ENCODE data around the gene KERA. TPM values are rescaled to one million over a fixed set of nuclear protein-coding genes. Genes with fewer than 3 reads are reported as not detected.

KERA gene
- polyA plus RNA-seq, 3 donors = not detected

DNA sequence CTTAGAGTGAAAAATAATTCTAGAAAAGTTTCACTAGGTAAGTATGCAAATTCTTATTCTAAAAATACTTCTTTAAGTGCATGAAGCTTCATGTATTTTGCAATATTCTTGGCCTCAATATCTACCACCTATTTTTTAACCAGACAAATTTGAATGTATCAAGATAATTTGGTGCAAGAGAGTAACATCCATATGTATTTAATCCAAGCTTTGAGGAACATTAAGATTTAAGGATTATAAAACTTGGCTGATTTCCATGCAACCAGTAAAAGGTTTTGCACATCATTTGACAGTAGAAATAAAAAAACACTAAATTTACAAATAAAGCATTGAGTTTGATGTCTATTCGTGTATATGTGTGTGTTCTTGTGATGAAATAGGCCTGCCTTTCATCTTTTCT lies 45.8 kb upstream of the KERA start:
- H3K27ac Mint-ChIP-seq = no peak overlapping the region
- Histone ChIP-seq H3K27ac (ENCODE audit: low read depth in 1 of 2, low read length in 2 of 2) (no peak overlapping the region), H4K20me1 (ENCODE audit: insufficient read depth, low read length) (no peaks in the 10 kb centered on the region), H3K79me2 (ENCODE audit: insufficient read depth, low read length) (no peaks in the 10 kb centered on the region), H3K27me3 (ENCODE audit: control insufficient read depth in 2 of 2, insufficient read depth in 2 of 2, low read length in 2 of 2) (no peaks in the 10 kb centered on the region), H3K36me3 (replicated peaks in 1 of 2; ENCODE audit: control insufficient read depth in 1 of 2, insufficient read depth in 2 of 2, low read length in 2 of 2) (no peaks in the 10 kb centered on the region), H3K4me2 (replicated peaks; ENCODE audit: extremely low read depth, low read length, poor library complexity, severe bottlenecking) (no peak overlapping the region), H3K9me3 (replicated peaks in 1 of 2; ENCODE audit: control insufficient read depth in 1 of 2, insufficient read depth in 1 of 2, low read length in 2 of 2) (no peaks in the 10 kb centered on the region), H3K4me1 (ENCODE audit: control insufficient read depth in 1 of 2, insufficient read depth in 2 of 2, low read length in 2 of 2) (no peaks in the 10 kb centered on the region), H3K9ac (ENCODE audit: insufficient read depth, low read length, poor library complexity, severe bottlenecking) (no peak overlapping the region), H2AFZ (ENCODE audit: insufficient read depth, low read depth, low read length, poor library complexity, severe bottlenecking) (no peak overlapping the region), H3K4me3 (replicated peaks in 1 of 3; ENCODE audit: low read depth in 2 of 3, low read length in 3 of 3) (no peak overlapping the region)
- WGBS (ENCODE audit: insufficient coverage) = no CpG with 5 or more reads among the region's 1 CpG
- no peaks in the 10 kb centered on the region for H3K36me3 Mint-ChIP-seq
- TF ChIP-seq, protein P1, sequence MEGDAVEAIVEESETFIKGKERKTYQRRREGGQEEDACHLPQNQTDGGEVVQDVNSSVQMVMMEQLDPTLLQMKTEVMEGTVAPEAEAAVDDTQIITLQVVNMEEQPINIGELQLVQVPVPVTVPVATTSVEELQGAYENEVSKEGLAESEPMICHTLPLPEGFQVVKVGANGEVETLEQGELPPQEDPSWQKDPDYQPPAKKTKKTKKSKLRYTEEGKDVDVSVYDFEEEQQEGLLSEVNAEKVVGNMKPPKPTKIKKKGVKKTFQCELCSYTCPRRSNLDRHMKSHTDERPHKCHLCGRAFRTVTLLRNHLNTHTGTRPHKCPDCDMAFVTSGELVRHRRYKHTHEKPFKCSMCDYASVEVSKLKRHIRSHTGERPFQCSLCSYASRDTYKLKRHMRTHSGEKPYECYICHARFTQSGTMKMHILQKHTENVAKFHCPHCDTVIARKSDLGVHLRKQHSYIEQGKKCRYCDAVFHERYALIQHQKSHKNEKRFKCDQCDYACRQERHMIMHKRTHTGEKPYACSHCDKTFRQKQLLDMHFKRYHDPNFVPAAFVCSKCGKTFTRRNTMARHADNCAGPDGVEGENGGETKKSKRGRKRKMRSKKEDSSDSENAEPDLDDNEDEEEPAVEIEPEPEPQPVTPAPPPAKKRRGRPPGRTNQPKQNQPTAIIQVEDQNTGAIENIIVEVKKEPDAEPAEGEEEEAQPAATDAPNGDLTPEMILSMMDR (IDR thresholded peaks at IDR 0.05) = no peak
- H3K4me3 Mint-ChIP-seq = no peak overlapping the region
- intact Hi-C loops (cut with micrococcal nuclease) = no loop called here
- no peak for DNase-seq
- peaks cover 0 to 3% (median 0%) of the 10 kb centered on the region in 3 donors for H3K27me3 Mint-ChIP-seq (ENCODE audit: low read depth in 3 of 3)
- no peaks in the 10 kb centered on the region for H3K9me3 Mint-ChIP-seq
- H3K4me1 Mint-ChIP-seq = peaks cover 3% of the 10 kb centered on the region

DNA sequence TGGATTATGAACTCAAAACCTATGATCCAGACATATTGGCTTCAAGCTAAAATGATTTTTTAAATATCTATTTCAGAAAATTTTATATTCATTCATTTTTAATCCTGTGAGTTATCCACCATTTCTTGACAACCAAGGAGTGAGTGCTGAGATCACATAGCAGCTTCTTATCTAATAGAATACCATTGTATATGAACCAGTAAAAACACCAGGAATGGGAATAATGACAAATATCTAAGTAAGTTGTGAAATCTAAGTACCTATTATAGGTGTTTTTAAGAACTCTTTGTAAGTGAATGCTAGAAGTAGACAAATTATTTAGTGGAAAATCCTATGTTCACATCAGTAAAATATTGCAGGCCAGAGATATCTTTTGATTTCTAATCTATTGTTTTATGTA lies 45.3 kb upstream of the KERA start:
- H3K9me3 ChIP-seq (replicated peaks in 1 of 2; ENCODE audit: control insufficient read depth in 1 of 2, insufficient read depth in 1 of 2, low read length in 2 of 2) = no peaks in the 10 kb centered on the region
- Mint-ChIP-seq H3K27ac (no peak overlapping the region), H3K4me3 (no peak overlapping the region), H3K4me1 (peaks cover 5% of the 10 kb centered on the region), H3K9me3 (no peaks in the 10 kb centered on the region), H3K36me3 (no peaks in the 10 kb centered on the region), H3K27me3 (ENCODE audit: low read depth in 3 of 3) (peaks cover 0 to under 1% (median 0%) of the 10 kb centered on the region in 3 donors)
- TF ChIP-seq, protein P1 (IDR thresholded peaks at IDR 0.05) = no peak
- H3K4me2 ChIP-seq (replicated peaks; ENCODE audit: extremely low read depth, low read length, poor library complexity, severe bottlenecking) = no peak overlapping the region
- no peaks in the 10 kb centered on the region for H3K4me1 ChIP-seq (ENCODE audit: control insufficient read depth in 1 of 2, insufficient read depth in 2 of 2, low read length in 2 of 2)
- H3K4me3 ChIP-seq (replicated peaks in 1 of 3; ENCODE audit: low read depth in 2 of 3, low read length in 3 of 3) = no peak overlapping the region
- DNase-seq = no peak
- no peak overlapping the region for H2AFZ ChIP-seq (ENCODE audit: insufficient read depth, low read depth, low read length, poor library complexity, severe bottlenecking)
- H3K9ac ChIP-seq (ENCODE audit: insufficient read depth, low read length, poor library complexity, severe bottlenecking) = no peak overlapping the region
- no peaks in the 10 kb centered on the region for H3K36me3 ChIP-seq (replicated peaks in 1 of 2; ENCODE audit: control insufficient read depth in 1 of 2, insufficient read depth in 2 of 2, low read length in 2 of 2)
- H3K27me3 ChIP-seq (ENCODE audit: control insufficient read depth in 2 of 2, insufficient read depth in 2 of 2, low read length in 2 of 2) = no peaks in the 10 kb centered on the region
- H3K79me2 ChIP-seq (ENCODE audit: insufficient read depth, low read length) = no peaks in the 10 kb centered on the region
- H4K20me1 ChIP-seq (ENCODE audit: insufficient read depth, low read length) = no peaks in the 10 kb centered on the region
- H3K27ac ChIP-seq (ENCODE audit: low read depth in 1 of 2, low read length in 2 of 2) = no peak overlapping the region
- intact Hi-C loops (cut with micrococcal nuclease) = no loop called here
